Measurements from ENCODE around the gene TMEM271.
A peak's percentile ranks its signal among the peaks of the same experiment; 100 is the strongest.

The TMEM271 gene

DNA sequence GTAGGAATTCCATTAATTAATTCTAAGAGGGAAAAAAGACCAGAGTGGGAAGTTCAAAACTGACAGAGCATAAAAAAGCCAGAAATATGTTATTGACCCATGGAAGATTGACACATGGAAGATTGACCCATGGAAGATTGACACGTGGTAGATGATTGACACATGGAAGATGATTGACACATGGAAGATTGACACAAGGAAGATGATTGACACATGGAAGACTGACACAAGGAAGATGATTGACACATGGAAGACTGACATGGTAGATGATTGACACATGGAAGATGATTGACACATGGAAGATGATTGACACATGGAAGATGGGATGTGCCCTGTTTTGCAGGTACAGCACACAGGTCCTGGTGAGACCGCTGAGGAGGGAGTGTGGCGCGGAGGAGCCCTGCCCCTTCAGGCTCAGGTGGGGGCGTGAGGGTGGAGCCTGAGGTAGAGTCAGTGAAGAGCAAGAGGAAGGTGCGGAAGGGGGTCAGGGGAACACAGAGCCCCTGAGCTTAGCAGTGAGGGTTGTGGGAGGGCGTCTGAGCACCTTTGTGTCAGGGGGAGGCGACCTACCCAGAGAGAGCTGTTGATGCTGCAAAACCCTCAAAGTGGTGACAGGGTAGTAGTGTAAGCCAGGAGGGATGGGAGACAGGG, 33.4 kb upstream of the TMEM271 start:
- TF ChIP-seq, protein P1, sequence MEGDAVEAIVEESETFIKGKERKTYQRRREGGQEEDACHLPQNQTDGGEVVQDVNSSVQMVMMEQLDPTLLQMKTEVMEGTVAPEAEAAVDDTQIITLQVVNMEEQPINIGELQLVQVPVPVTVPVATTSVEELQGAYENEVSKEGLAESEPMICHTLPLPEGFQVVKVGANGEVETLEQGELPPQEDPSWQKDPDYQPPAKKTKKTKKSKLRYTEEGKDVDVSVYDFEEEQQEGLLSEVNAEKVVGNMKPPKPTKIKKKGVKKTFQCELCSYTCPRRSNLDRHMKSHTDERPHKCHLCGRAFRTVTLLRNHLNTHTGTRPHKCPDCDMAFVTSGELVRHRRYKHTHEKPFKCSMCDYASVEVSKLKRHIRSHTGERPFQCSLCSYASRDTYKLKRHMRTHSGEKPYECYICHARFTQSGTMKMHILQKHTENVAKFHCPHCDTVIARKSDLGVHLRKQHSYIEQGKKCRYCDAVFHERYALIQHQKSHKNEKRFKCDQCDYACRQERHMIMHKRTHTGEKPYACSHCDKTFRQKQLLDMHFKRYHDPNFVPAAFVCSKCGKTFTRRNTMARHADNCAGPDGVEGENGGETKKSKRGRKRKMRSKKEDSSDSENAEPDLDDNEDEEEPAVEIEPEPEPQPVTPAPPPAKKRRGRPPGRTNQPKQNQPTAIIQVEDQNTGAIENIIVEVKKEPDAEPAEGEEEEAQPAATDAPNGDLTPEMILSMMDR (IDR thresholded peaks at IDR 0.05; ENCODE audit: borderline replicate concordance, control extremely low read depth, extremely low read depth, insufficient read depth, missing control alignments): no peak
- no peak for DNase-seq (ENCODE audit: low spot score)
- in situ Hi-C loops (cut with MboI; ENCODE audit: low sequenced_read_pairs, unreplicated experiment): no loop called here

DNA sequence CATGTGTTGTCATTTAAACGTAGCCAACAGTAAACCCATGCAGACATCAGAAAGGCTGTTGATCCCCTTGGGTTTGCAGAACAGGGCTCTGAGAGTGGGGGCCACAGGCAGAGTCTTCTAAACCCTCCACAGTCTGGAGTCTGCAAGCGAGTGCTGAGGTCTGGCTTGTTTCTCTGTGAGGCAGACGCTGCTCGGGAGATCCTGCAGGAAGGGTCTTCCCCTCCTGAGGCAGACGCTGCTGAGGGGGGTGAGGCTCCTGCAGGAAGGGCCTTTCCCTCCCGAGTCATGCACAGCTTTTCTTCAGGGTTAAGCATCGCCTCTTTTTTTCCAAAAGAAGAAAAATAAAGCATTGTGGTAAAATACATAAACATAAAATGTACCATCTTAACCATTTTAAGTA, 32.1 kb upstream of the TMEM271 start:
- TF ChIP-seq, protein P1 (IDR thresholded peaks at IDR 0.05; ENCODE audit: borderline replicate concordance, control extremely low read depth, extremely low read depth, insufficient read depth, missing control alignments): no peak
- DNase-seq (ENCODE audit: low spot score): no peak
- in situ Hi-C loops (cut with MboI; ENCODE audit: low sequenced_read_pairs, unreplicated experiment): no loop called here

DNA sequence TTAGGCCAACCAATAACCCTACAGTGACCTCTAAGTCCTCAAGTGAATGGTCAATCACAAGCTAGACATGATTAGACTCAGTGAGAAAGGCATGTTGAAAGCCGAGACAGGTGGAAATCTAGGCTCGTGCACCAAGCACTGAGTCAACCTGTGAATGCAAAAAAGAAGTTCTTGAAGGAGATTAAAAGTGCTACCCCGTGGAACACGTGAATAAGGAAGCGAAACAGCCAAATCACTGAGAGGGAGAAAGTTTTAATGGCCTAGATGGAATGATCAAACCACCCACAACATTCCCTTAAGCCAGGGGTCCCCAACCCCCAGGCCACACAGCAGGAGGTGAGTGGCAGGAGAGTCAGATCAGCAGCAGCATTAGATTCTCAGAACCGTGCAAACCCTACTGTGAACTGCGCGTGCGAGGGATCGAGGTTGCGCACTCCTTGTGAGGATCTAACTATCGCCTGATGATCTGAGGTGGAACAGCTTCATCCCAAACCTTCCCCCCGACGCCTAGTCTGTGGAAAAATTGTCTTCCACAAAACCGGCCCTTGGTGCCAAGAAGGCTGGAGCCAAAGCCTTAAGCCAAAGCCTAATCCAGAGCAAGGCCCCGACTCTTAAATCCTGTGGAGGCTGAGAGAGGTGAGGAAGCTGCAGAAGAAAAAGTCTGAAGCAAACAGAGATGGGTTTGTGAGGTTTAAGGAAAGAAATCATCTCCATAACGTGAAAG, 29.8 kb upstream of the TMEM271 start:
- in situ Hi-C loops (cut with MboI; ENCODE audit: low sequenced_read_pairs, unreplicated experiment): no loop called here
- peak; percentile 24 for DNase-seq (ENCODE audit: low spot score)
- TF ChIP-seq, protein P1 (IDR thresholded peaks at IDR 0.05; ENCODE audit: borderline replicate concordance, control extremely low read depth, extremely low read depth, insufficient read depth, missing control alignments): no peak

DNA sequence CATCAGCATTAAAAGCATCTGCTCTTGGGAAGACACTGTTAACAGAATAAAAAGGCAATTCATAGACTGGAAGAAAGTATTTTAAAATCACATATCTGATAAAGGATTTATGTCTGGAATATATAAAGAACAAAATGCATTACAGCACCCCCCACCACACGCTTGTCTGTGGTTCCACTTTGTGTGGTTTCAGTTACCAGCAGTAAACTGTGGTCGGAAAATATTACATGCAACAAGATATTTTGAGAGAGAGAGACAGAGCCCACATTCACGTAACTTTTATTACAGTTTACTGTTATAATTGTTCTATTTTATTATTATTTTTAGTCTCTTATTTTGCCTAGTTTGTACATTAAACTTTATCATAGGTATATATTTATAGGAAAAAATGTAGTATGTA, 28.0 kb upstream of the TMEM271 start:
- in situ Hi-C loops (cut with MboI; ENCODE audit: low sequenced_read_pairs, unreplicated experiment): no loop called here
- TF ChIP-seq, protein P1 (IDR thresholded peaks at IDR 0.05; ENCODE audit: borderline replicate concordance, control extremely low read depth, extremely low read depth, insufficient read depth, missing control alignments): no peak
- peak; percentile 51 for DNase-seq (ENCODE audit: low spot score)

DNA sequence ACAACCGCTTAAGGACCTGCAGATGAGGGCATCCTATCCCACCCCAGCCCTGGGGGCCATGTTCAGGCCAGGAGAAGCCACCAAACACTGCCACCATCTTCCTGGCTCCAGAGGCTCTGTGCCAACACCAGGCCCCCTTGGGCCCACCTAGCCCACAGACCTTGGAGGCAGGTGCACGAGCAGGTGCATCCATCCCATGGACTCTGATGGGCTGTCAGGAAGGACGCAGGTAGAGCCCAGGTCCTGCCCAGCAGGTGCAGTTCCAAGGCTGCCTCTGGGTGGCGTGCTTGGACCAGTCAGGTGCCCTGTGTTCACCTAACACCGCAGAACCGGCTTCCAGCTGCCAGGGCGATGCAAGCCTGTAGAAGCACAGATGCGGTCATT, 26.5 kb upstream of the TMEM271 start:
- in situ Hi-C loops (cut with MboI; ENCODE audit: low sequenced_read_pairs, unreplicated experiment): no loop called here
- peak; percentile 81 for DNase-seq (ENCODE audit: low spot score)
- TF ChIP-seq, protein P1 (IDR thresholded peaks at IDR 0.05; ENCODE audit: borderline replicate concordance, control extremely low read depth, extremely low read depth, insufficient read depth, missing control alignments): peak; percentile 42

DNA sequence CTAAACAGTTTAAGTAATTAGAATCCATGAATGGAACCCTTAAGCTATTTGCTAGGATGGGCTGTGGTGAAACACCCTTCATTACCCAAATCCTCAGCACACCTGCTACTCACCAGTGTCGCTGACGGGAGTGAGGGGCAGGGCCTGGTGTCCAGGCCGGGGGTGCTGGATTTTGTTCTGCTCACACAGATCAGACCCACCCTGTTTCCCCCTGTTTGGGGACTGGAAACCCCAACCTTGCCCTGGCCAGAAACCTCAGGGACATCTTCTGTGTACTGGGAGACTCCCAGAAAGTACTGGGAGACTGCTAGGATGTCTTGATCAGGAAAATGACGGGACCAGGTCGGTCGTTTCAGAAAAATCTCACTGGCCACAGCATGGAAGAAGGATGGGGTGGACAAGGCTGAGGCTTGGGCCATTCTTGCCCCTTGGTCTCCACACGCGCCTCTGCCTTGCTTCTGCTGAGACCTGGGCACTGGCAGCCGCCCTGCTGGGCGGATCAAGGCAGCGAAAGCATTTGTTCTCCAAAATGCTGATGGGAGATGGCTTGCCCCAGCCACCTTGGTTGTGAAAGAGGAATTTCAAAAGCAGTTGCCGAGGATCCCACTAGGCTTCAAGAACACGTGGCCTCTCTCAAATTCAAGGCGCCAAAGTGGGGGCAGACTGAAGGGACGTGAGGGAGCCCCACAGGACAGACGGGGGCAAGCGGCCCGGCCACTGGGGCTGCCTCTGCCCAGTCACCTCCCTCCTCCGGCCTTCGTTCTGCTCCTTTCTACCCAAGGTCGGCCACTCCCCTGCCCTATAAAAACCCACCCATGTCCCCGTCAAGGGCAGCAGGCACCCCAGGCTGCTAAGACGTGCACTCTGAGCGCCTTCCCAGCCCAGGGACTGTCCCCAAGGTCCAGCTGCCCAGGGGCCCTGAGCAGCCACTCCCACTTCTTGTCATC, 25.8 kb upstream of the TMEM271 start:
- TF ChIP-seq, protein P1 (IDR thresholded peaks at IDR 0.05; ENCODE audit: borderline replicate concordance, control extremely low read depth, extremely low read depth, insufficient read depth, missing control alignments): no peak
- DNase-seq (ENCODE audit: low spot score): no peak
- in situ Hi-C loops (cut with MboI; ENCODE audit: low sequenced_read_pairs, unreplicated experiment): no loop called here
